ENCODE data around the gene PKD2L1.

- TF ChIP-seq SPI1 (IDR thresholded peaks at IDR 0.05; ENCODE audit: borderline replicate concordance, low read depth) = no peak
- no peak for TF ChIP-seq CTCF (IDR thresholded peaks at IDR 0.05; ENCODE audit: insufficient read depth, low read length)
- no peak for TF ChIP-seq POLR2AphosphoS5 (IDR thresholded peaks at IDR 0.05; ENCODE audit: low read depth)
- no peak for TF ChIP-seq REST (IDR thresholded peaks at IDR 0.05; ENCODE audit: insufficient replicate concordance, low read depth)
Observed at GRCh38 chr10:100265821-100266485, 64.1 kb downstream of the PKD2L1 start.

Measured in HL-60 (cell line).